ENCODE measurements around the gene KCNV2.

DNA sequence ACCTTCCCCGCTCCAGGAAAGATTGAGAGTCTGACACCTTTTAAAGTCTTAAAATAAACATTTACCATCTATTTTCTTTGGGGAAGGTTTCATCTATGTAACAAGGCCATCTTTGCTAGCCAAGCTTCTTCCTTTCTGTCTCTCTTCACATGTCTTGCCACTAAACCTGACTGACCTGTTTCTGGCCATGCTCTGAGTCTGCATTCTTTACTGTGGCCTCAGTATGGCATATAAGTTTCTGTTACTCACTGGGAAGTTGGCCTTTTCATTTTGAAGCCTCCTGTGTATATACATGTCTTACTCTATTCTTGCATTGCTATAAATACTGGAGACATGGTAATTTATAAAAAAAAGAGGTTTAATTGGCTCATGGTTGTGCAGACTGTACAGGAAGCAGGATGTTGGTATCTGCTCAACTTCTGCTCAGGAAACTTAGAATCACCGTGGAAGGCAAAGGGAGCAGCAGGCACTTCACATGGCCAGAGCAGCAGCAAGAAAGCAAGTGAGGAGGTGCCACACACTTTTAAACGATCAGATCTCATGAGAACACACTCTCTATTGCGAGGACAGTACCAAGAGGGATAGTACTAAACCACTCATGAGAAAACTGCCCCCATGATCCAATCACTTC, 48.1 kb downstream of the KCNV2 start:
- TF ChIP-seq, protein P1, sequence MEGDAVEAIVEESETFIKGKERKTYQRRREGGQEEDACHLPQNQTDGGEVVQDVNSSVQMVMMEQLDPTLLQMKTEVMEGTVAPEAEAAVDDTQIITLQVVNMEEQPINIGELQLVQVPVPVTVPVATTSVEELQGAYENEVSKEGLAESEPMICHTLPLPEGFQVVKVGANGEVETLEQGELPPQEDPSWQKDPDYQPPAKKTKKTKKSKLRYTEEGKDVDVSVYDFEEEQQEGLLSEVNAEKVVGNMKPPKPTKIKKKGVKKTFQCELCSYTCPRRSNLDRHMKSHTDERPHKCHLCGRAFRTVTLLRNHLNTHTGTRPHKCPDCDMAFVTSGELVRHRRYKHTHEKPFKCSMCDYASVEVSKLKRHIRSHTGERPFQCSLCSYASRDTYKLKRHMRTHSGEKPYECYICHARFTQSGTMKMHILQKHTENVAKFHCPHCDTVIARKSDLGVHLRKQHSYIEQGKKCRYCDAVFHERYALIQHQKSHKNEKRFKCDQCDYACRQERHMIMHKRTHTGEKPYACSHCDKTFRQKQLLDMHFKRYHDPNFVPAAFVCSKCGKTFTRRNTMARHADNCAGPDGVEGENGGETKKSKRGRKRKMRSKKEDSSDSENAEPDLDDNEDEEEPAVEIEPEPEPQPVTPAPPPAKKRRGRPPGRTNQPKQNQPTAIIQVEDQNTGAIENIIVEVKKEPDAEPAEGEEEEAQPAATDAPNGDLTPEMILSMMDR (IDR thresholded peaks at IDR 0.05; ENCODE audit: low read length), result no peak
- TF ChIP-seq EZH2 (optimal IDR thresholded peaks at IDR 0.05; ENCODE audit: low read depth, low read length) (no peak), EZH2phosphoT487 (IDR thresholded peaks at IDR 0.05; ENCODE audit: low read length) (no peak)
